Left lung (tissue), 14 donors: Measurements from ENCODE around the gene CTLA4. TPM values are rescaled to one million over a fixed set of nuclear protein-coding genes. Genes with fewer than 3 reads are reported as not detected.
A peak's percentile ranks its signal among the peaks of the same experiment; 100 is the strongest.

Source experiments
- ATAC-seq: fragments of 200-7000 bp; cut with Tn5 transposase; one replicate; pipeline ENCODE4 v1.9.1; 2020; ENCODE audit warnings: moderate library complexity
- DNase-seq, 4 donors: peaks; one replicate each; pipeline ENCODE4 v3.0.0-alpha.2; 2013 to 2020
- H3K27ac ChIP-seq, 2 donors: fragments of 200-600 bp; sonication (generic) in 1 of 2; one replicate each; pipeline versions ENCODE4 v1.5.0 to v1.8.0; 2020 to 2021
- H3K27me3 ChIP-seq, 2 donors: fragments of 200-600 bp; sonication (generic) in 1 of 2; one replicate each; pipeline versions ENCODE4 v1.5.0 to v1.8.0; 2020 to 2021
- H3K36me3 ChIP-seq, 2 donors: fragments of 200-600 bp; sonication (generic) in 1 of 2; one replicate each; pipeline versions ENCODE4 v1.5.0 to v1.8.0; 2020 to 2021
- H3K4me1 ChIP-seq, 2 donors: fragments of 200-600 bp; one replicate each; pipeline ENCODE4 v1.8.0; 2021
- H3K4me3 ChIP-seq, 2 donors: fragments of 200-600 bp; sonication (generic) in 1 of 2; one replicate each; pipeline versions ENCODE4 v1.5.0 to v1.8.0; 2020 to 2021; ENCODE audit warnings: mild to moderate bottlenecking in 1 of 2
- H3K9me3 ChIP-seq, 2 donors: fragments of 200-600 bp; sonication (generic) in 1 of 2; one replicate each; pipeline versions ENCODE4 v1.5.0 to v1.8.0; 2020 to 2021
- intact Hi-C, 2 donors: fragments of 100-400 bp; cut with DNase I; formaldehyde crosslinking; loops; one replicate each; pipeline versions ENCODE4 v1.11.2 to v1.14.2; 2022
- long read RNA-seq, 12 donors: library from polyadenylated mRNA in 2 of 12; unstranded in 2 of 12; transcript quantifications; one replicate each; pipeline ENCODE4 v2.0.0 and lab custom pipeline, GENCODE V29; 2019 to 2026
- polyA plus RNA-seq, 6 donors: library from polyadenylated mRNA; unstranded; fragments of 120-200 nt; gene quantifications; one replicate each; pipeline ENCODE4 v1.2.1, GENCODE V29; 2013; ENCODE audit not compliant: insufficient read length in 6 of 6
- total RNA-seq, 2 donors: library from RNA; stranded (reverse); fragmentation: NEBNext Ultra II Directional; extraction: Animal tissue kit (Norgen Biotek cat#: 25700); gene quantifications; one replicate each; pipeline ENCODE4 v1.2.1, GENCODE V29; 2021
- TF ChIP-seq, protein P1 (sequence below), 2 donors: fragments of 200-600 bp; sonication (generic) in 1 of 2; IDR thresholded peaks; one replicate each; pipeline versions ENCODE4 v1.5.0 to v1.8.0; 2021; ENCODE audit warnings: antibody characterized with exemption in 2 of 2
- donor health status: DM: no; HTN: yes; CAD: no.
- donor health status: DM: no; HTN: no; CAD: no.

The CTLA4 gene
- 1 to 10 TPM in 1 of 2 donors, under 1 TPM in 1; 0.70 to 1.4 TPM for total RNA-seq
- polyA plus RNA-seq: under 1 TPM in 5 of 6 donors, not detected in 1; 0.17 to 0.83 (median 0.34) TPM
- long read RNA-seq, donor 1: 0 reads
- long read RNA-seq, donor 2: 0 reads
- long read RNA-seq, donor 3: 0 reads
- long read RNA-seq, donor 4: 0 reads
- long read RNA-seq, donor 5: 0 reads
- long read RNA-seq, donor 6: 0 reads
- long read RNA-seq, donor 7: 0 reads
- long read RNA-seq, donor 8: 0 reads
- long read RNA-seq, donor 9: 0 reads
- long read RNA-seq, donor 10: 0 reads
- long read RNA-seq, donor 11: 0 reads
- long read RNA-seq, donor 12: 0 reads

DNA sequence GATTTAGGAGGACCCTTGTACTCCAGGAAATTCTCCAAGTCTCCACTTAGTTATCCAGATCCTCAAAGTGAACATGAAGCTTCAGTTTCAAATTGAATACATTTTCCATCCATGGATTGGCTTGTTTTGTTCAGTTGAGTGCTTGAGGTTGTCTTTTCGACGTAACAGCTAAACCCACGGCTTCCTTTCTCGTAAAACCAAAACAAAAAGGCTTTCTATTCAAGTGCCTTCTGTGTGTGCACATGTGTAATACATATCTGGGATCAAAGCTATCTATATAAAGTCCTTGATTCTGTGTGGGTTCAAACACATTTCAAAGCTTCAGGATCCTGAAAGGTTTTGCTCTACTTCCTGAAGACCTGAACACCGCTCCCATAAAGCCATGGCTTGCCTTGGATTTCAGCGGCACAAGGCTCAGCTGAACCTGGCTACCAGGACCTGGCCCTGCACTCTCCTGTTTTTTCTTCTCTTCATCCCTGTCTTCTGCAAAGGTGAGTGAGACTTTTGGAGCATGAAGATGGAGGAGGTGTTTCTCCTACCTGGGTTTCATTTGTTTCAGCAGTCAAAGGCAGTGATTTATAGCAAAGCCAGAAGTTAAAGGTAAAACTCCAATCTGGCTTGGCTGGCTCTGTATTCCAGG is at the start of gene CTLA4:
CTLA4 (plus strand) TSS at position 211 of the 640 bp plus-strand sequence; CDS start at position 383, 172 bp downstream.
- peak within 1 kb of the TSS in 1 of 2 donors; percentile 8 for H3K4me3 ChIP-seq
- peaks cover 0 to 4% of the 10 kb centered on the region in 2 donors for H3K9me3 ChIP-seq
- H3K27me3 ChIP-seq: no peaks in the 10 kb centered on the region
- TF ChIP-seq, protein P1, sequence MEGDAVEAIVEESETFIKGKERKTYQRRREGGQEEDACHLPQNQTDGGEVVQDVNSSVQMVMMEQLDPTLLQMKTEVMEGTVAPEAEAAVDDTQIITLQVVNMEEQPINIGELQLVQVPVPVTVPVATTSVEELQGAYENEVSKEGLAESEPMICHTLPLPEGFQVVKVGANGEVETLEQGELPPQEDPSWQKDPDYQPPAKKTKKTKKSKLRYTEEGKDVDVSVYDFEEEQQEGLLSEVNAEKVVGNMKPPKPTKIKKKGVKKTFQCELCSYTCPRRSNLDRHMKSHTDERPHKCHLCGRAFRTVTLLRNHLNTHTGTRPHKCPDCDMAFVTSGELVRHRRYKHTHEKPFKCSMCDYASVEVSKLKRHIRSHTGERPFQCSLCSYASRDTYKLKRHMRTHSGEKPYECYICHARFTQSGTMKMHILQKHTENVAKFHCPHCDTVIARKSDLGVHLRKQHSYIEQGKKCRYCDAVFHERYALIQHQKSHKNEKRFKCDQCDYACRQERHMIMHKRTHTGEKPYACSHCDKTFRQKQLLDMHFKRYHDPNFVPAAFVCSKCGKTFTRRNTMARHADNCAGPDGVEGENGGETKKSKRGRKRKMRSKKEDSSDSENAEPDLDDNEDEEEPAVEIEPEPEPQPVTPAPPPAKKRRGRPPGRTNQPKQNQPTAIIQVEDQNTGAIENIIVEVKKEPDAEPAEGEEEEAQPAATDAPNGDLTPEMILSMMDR (IDR thresholded peaks at IDR 0.05): no peak
- ATAC-seq (no peak), DNase-seq (no peak)
- intact Hi-C loops: no loop called here
- no peak within 1 kb of the TSS for H3K27ac ChIP-seq
- H3K4me1 ChIP-seq: peaks cover 0 to 10% of the 10 kb centered on the region in 2 donors
- H3K36me3 ChIP-seq: no peaks in the 10 kb centered on the region

DNA sequence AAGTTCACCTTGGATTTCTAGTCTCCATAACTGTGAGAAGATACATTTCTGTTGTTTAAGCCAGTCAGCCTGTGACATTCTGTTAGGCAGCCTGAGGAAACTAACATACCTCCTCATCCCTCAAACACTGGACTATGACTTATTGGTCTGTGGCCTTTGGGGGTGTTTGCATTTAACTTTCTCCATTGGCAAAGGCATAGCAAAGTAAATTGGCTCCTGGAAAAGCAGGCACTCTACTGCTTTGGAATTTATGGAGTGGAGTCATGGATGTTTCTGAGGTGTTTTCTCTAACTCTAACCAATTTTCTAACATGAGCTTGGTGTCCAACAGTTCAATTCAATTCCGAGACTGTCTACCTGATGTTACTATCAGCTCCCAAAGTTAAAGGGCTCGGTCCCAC is 48.9 kb upstream of the CTLA4 start:
- Histone ChIP-seq H3K4me3 (no peak overlapping the region), H3K27me3 (no peaks in the 10 kb centered on the region), H3K36me3 (no peaks in the 10 kb centered on the region), H3K4me1 (peaks cover 10 to 18% of the 10 kb centered on the region in 2 donors), H3K9me3 (no peaks in the 10 kb centered on the region), H3K27ac (no peak overlapping the region)
- DNase-seq (no peak), ATAC-seq (no peak)
- intact Hi-C loops: loop anchor here in 1 of 2 donors (10.0 kb wide), 1 partner anchor 334 kb away; no protein-coding TSS in a partner anchor
- TF ChIP-seq, protein P1 (IDR thresholded peaks at IDR 0.05): no peak

DNA sequence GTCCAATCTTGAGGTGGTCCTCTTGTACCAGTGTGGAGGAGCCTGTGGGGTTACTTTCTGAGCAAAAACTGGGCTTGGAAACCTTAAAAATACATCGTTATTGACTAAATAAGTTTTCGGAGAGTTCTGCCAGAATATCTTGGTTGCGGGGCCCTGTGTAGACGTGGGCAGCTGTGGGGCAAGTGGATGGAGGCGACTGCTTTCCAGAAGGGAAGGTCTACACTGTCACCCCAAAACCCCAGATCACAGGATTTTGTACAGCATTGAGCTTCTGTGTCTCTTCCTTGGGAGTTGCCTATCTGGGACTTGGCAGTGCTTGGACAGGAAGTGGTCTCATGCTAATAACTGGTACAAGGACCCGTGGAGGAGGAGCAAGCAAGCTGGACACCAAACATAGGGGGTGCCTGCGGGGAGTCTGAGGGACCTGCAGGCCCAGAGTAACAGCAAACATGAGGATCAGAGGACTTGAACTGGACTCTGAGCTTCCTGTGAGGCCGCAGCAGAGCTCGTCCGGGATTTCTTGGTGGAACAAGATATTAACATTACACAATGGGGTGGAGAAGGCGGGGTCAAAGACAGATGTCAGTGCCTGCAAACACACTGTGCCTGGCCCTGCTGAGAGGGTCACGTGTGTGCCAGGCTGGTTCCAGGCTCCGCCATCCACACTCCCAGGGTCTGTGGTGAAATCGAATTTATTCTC is 48.0 kb upstream of the CTLA4 start:
- TF ChIP-seq, protein P1 (IDR thresholded peaks at IDR 0.05): no peak
- DNase-seq (no peak), ATAC-seq (no peak)
- Histone ChIP-seq H3K27ac (no peak overlapping the region), H3K9me3 (no peaks in the 10 kb centered on the region), H3K36me3 (no peaks in the 10 kb centered on the region), H3K4me1 (peaks cover 9 to 15% of the 10 kb centered on the region in 2 donors), H3K27me3 (no peaks in the 10 kb centered on the region), H3K4me3 (no peak overlapping the region)
- intact Hi-C loops: loop anchor here in 1 of 2 donors (10.0 kb wide), 1 partner anchor 335 kb away; no protein-coding TSS in a partner anchor

DNA sequence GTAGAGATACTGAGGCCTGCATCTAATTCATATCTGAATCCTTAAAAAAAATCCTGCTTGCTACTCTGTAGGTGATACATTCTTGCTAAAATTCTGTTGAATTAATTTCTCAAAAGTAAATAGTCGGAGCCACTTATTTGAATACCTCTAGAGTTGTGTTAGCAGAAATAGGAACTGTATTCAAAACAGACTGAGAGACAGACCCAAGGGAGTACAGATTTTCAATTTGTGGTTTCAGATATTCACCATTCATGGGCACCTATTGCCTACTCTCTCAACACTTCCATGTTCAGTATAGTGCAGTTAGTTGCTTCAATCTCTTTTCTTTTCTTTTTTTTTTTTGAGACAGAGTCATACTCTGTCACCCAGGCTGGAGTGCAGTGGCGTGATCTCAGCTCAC is 46.6 kb upstream of the CTLA4 start:
- DNase-seq (no peak), ATAC-seq (no peak)
- Histone ChIP-seq H3K36me3 (no peaks in the 10 kb centered on the region), H3K4me3 (no peak overlapping the region), H3K27ac (no peak overlapping the region), H3K4me1 (peaks cover 0 to 2% of the 10 kb centered on the region in 2 donors), H3K27me3 (no peaks in the 10 kb centered on the region), H3K9me3 (no peaks in the 10 kb centered on the region)
- intact Hi-C loops: no loop called here
- TF ChIP-seq, protein P1 (IDR thresholded peaks at IDR 0.05): no peak

DNA sequence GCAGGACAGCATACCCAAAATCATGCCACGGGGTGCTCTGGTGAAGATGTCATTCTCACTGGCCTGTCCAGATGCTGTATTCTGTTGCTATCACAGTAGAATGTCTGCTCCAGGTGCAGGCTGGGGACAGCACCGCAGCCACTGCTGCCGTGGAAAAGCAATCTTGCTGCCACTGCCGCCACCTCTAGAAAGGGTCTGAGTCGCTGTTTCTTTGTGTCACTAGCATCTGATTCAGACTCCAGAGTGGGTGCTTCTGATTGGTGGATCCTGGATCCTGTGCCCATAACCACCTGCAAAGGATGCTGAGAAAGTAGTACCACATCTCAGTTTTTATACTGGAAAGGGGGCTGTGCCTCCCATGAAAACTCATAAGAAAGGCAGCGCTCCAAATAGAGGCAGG is 45.3 kb upstream of the CTLA4 start:
- DNase-seq (no peak), ATAC-seq (no peak)
- Histone ChIP-seq H3K36me3 (no peaks in the 10 kb centered on the region), H3K9me3 (no peaks in the 10 kb centered on the region), H3K27me3 (no peaks in the 10 kb centered on the region), H3K4me3 (no peak overlapping the region), H3K27ac (no peak overlapping the region), H3K4me1 (no peaks in the 10 kb centered on the region)
- intact Hi-C loops: no loop called here
- TF ChIP-seq, protein P1 (IDR thresholded peaks at IDR 0.05): no peak
